IMR-90 (cell line): ENCODE data around the gene ADRA2C. TPM values are rescaled to one million over a fixed set of nuclear protein-coding genes. Genes with fewer than 3 reads are reported as not detected.

ENCODE experiments used
- ATAC-seq: fragments of 200-7000 bp; cut with Tn5 transposase; 2 replicates; pipeline ENCODE4 v1.9.1; 2020; ENCODE audit warnings: low read depth, mild to moderate bottlenecking, moderate library complexity
- BruUV-seq: library from RNA; stranded (reverse); fragments of 400-500 nt; replicated peaks from 2 replicates; lab custom pipeline; 2021; lab: Mats Ljungman, UMichigan
- CTCF ChIA-PET: fragments of 300-600 bp; formaldehyde crosslinking; extraction: SDS; loops from one replicate; lab custom pipeline; 2021; ENCODE audit warnings: antibody characterized with exemption; lab: Yijun Ruan, JAX
- POLR2A ChIA-PET: fragments of 300-600 bp; sonication (Branson Sonifier 250); formaldehyde crosslinking; loops from one replicate; lab custom pipeline; 2022; ENCODE audit warnings: antibody characterized with exemption; ENCODE audit not compliant: unreplicated experiment; lab: Charles Lee
- DNase-seq: peaks from one replicate; pipeline ENCODE4 v3.0.0; 2013
- H2AFZ ChIP-seq: replicated peaks from 2 replicates; pipeline ENCODE3; 2013; ENCODE audit warnings: low read length, mild to moderate bottlenecking; ENCODE audit not compliant: poor library complexity
- H2AK5ac ChIP-seq: 2 replicates; pipeline ENCODE4 v1.6.1; 2013; ENCODE audit warnings: low read depth, low read length, inconsistent platforms
- H2AK9ac ChIP-seq: replicated peaks from 2 replicates; pipeline ENCODE3; 2013; ENCODE audit warnings: mild to moderate bottlenecking, low read depth, low read length, moderate library complexity; ENCODE audit not compliant: poor library complexity
- H2BK120ac ChIP-seq: 2 replicates; pipeline ENCODE4 v1.6.1; 2013; ENCODE audit warnings: low read depth, low read length, inconsistent platforms
- H2BK15ac ChIP-seq: 3 replicates; pipeline ENCODE4 v1.6.1; 2013; ENCODE audit warnings: low read depth, low read length, inconsistent platforms
- H2BK20ac ChIP-seq: 2 replicates; pipeline ENCODE4 v1.6.1; 2013; ENCODE audit warnings: low read depth, mild to moderate bottlenecking, inconsistent platforms, low read length, moderate library complexity
- H2BK5ac ChIP-seq: 2 replicates; pipeline ENCODE4 v1.6.1; 2013; ENCODE audit warnings: mild to moderate bottlenecking, low read depth, low read length, inconsistent platforms; ENCODE audit not compliant: poor library complexity, severe bottlenecking
- H3K14ac ChIP-seq: replicated peaks from 2 replicates; pipeline ENCODE4 v1.6.1; 2013; ENCODE audit warnings: low read depth, low read length, inconsistent platforms
- H3K18ac ChIP-seq: 2 replicates; pipeline ENCODE4 v1.6.1; 2013; ENCODE audit warnings: low read depth, low read length, control low read depth
- H3K23ac ChIP-seq: 2 replicates; pipeline ENCODE4 v1.6.1; 2013; ENCODE audit warnings: low read depth, low read length, inconsistent platforms
- H3K27ac ChIP-seq: 2 replicates; pipeline ENCODE4 v1.5.1; 2013; ENCODE audit warnings: mild to moderate bottlenecking, control low read depth, low read length; ENCODE audit not compliant: insufficient read depth
- H3K27me3 ChIP-seq: 2 replicates; pipeline ENCODE4 v1.6.1; 2013; ENCODE audit warnings: low read length; ENCODE audit not compliant: control insufficient read depth, insufficient read depth
- H3K36me3 ChIP-seq: 2 replicates; pipeline ENCODE4 v1.6.1; 2013; ENCODE audit warnings: low read length, mixed read lengths; ENCODE audit not compliant: control insufficient read depth, insufficient read depth
- H3K4ac ChIP-seq: 2 replicates; pipeline ENCODE4 v1.6.1; 2013; ENCODE audit warnings: low read depth, low read length, inconsistent platforms
- H3K4me1 ChIP-seq: 2 replicates; pipeline ENCODE4 v1.6.1; 2013; ENCODE audit warnings: low read length, mixed read lengths; ENCODE audit not compliant: control insufficient read depth, insufficient read depth
- H3K4me2 ChIP-seq: 2 replicates; pipeline ENCODE4 v1.6.1; 2013; ENCODE audit warnings: low read depth, mild to moderate bottlenecking, control low read depth, low read length, moderate library complexity
- H3K4me3 ChIP-seq: 2 replicates; pipeline ENCODE4 v1.5.1; 2013; ENCODE audit warnings: low read depth, mild to moderate bottlenecking, control low read depth, low read length, moderate library complexity; ENCODE audit not compliant: insufficient read depth
- H3K56ac ChIP-seq: 2 replicates; pipeline ENCODE4 v1.6.1; 2013; ENCODE audit warnings: low read length, inconsistent platforms; ENCODE audit not compliant: insufficient read depth; ENCODE audit errors: extremely low read depth
- H3K79me1 ChIP-seq, 2 experiments: 2 replicates each; pipeline ENCODE4 v1.6.1; 2013; ENCODE audit warnings: low read length in 2 of 2, inconsistent platforms in 1 of 2, low read depth in 1 of 2
- H3K9ac ChIP-seq: 2 replicates; pipeline ENCODE4 v1.6.1; 2013; ENCODE audit warnings: low read depth, low read length, control low read depth
- H3K9me1 ChIP-seq: 2 replicates; pipeline ENCODE4 v1.6.1; 2013; ENCODE audit warnings: low read length, inconsistent platforms; ENCODE audit not compliant: insufficient read depth
- H3K9me3 ChIP-seq: 2 replicates; pipeline ENCODE4 v1.6.1; 2013; ENCODE audit warnings: low read length; ENCODE audit not compliant: control insufficient read depth, insufficient read depth
- H4K20me1 ChIP-seq: 2 replicates; pipeline ENCODE4 v1.6.1; 2013; ENCODE audit warnings: low read length, inconsistent platforms; ENCODE audit not compliant: insufficient read depth
- H4K5ac ChIP-seq: 2 replicates; pipeline ENCODE4 v1.6.1; 2013; ENCODE audit warnings: mild to moderate bottlenecking, low read depth, low read length, control low read depth
- H4K8ac ChIP-seq, 2 experiments: 2 replicates each; pipeline ENCODE4 v1.6.1; 2013; ENCODE audit warnings: low read depth in 2 of 2, low read length in 2 of 2, control low read depth in 1 of 2, inconsistent platforms in 1 of 2
- H4K91ac ChIP-seq: 2 replicates; pipeline ENCODE4 v1.6.1; 2013; ENCODE audit warnings: low read depth, low read length, inconsistent platforms; ENCODE audit not compliant: insufficient read depth
- CEBPB ChIP-seq: IDR thresholded peaks from 2 replicates; pipeline ENCODE4 v1.6.1; 2012; ENCODE audit warnings: low read depth, low read length, improper control_type of control experiment
- CHD1 ChIP-seq: IDR thresholded peaks from 2 replicates; pipeline ENCODE4 v1.6.1; 2012; ENCODE audit warnings: low read depth, low read length, improper control_type of control experiment
- FOS ChIP-seq: fragments of 150-350 bp; IDR thresholded peaks from 2 replicates; pipeline ENCODE4 v1.6.1; 2016; ENCODE audit warnings: low read depth, low read length
- RFX5 ChIP-seq: IDR thresholded peaks from 2 replicates; pipeline ENCODE4 v1.8.0; 2012; ENCODE audit warnings: low read depth, mild to moderate bottlenecking, low read length, moderate library complexity
- WGBS, 2 experiments: methylation state at CpG; one replicate each; pipeline versions ENCODE4 v1.1.5 to v1.1.7; 2013; ENCODE audit warnings: missing lambda C conversion rate in 2 of 2; ENCODE audit not compliant: insufficient read length in 1 of 2; ENCODE audit errors: extremely low coverage in 2 of 2; 5-methylcytosine and 5-hydroxymethylcytosine counted together
- dilution Hi-C: fragments of 300-500 bp; cut with HindIII; formaldehyde crosslinking; loops from one replicate; pipeline ENCODE4 v1.14.3; 2018; ENCODE audit warnings: low sequenced_read_pairs; ENCODE audit not compliant: unreplicated experiment
- in situ Hi-C: fragments of 300-500 bp; cut with MboI; formaldehyde crosslinking; loops from 3 replicates; pipeline ENCODE4 v1.14.3; 2019; ENCODE audit warnings: low sequenced_read_pairs, inconsistent platforms, mixed read lengths
- intact Hi-C: fragments of 100-400 bp; cut with micrococcal nuclease; formaldehyde crosslinking; loops from 2 replicates; pipeline ENCODE4 v1.10.0; 2022
- polyA plus RNA-seq, 3 experiments: library from polyadenylated mRNA; depleted of rRNA; stranded (reverse); fragments of >200 nt; gene quantifications; 2 replicates each; pipeline ENCODE4 v1.2.3, GENCODE V29; 2012; ENCODE audit warnings: low replicate concordance in 1 of 3
- total RNA-seq: library from RNA; depleted of rRNA; stranded (reverse); fragments of >200 nt; gene quantifications from 2 replicates; pipeline ENCODE4 v1.2.3, GENCODE V29; 2012

Gene ADRA2C
- total and polyA plus RNA-seq, 2 of the 4 experiments (the other 2 are of a cell fraction) = under 0.01 to 0.14 TPM

- BruUV-seq = no TSS peak
- H4K20me1 ChIP-seq = no peaks in the 10 kb centered on the region
- H2AK5ac ChIP-seq = no peak overlapping the region
- H4K5ac ChIP-seq = no peak overlapping the region
- ATAC-seq (no peak), DNase-seq (no peak)
- CTCF ChIA-PET = no interaction called here
- H3K79me1 ChIP-seq = no peaks in the 10 kb centered on the region
- H4K91ac ChIP-seq = no peak overlapping the region
- H3K4me1 ChIP-seq = peaks cover 2% of the 10 kb centered on the region; the same call in 1 of the 2 replicates
- no peak overlapping the region for H2BK120ac ChIP-seq
- H3K4me2 ChIP-seq = no peak overlapping the region
- POLR2A ChIA-PET = no interaction called here
- dilution Hi-C loops (no loop called here), intact Hi-C loops (loop anchor here (5.0 kb wide), 1 partner anchor 178 kb away; no protein-coding TSS in a partner anchor), in situ Hi-C loops (no loop called here)
- no peaks in the 10 kb centered on the region for H3K9me3 ChIP-seq
- H3K27me3 ChIP-seq = peaks cover 77% of the 10 kb centered on the region
- H3K27ac ChIP-seq = no peak overlapping the region
- WGBS, 2 experiments = no CpG with 5 or more reads among the region's 14 CpGs
- TF ChIP-seq FOS (no peak), CEBPB (no peak), CHD1 (no peak), RFX5 (no peak)
- no peak overlapping the region for H3K4ac ChIP-seq
- no peak overlapping the region for H4K8ac ChIP-seq
- no peak overlapping the region for H3K23ac ChIP-seq
- no peak overlapping the region for H2BK20ac ChIP-seq
- H3K18ac ChIP-seq = no peak overlapping the region
- no peak overlapping the region for H2AFZ ChIP-seq
- no peaks in the 10 kb centered on the region for H3K36me3 ChIP-seq
- H2BK15ac ChIP-seq = no peak overlapping the region
- H3K56ac ChIP-seq = no peak overlapping the region
- H3K14ac ChIP-seq = no peak overlapping the region
- H3K9ac ChIP-seq = no peak overlapping the region
- H2AK9ac ChIP-seq = no peak overlapping the region
- H2BK5ac ChIP-seq = no peak overlapping the region
- H3K4me3 ChIP-seq = no peak overlapping the region
- no peaks in the 10 kb centered on the region for H3K9me1 ChIP-seq
Measured at GRCh38 chr4:3768842-3769641, 2.9 kb downstream of the ADRA2C start.
